Endothelial cell of umbilical vein (primary cell): ENCODE measurements around the gene GRIA3. TPM values are rescaled to one million over a fixed set of nuclear protein-coding genes. Genes with fewer than 3 reads are reported as not detected.

Experiments
- BruUV-seq: library from RNA; stranded (reverse); fragments of 400-500 nt; replicated peaks from 2 replicates; lab custom pipeline; 2021; lab: Mats Ljungman, UMichigan
- CTCF ChIA-PET: fragments of 300-600, 350-600 bp; sonication (Branson Sonifier 250); formaldehyde crosslinking; loops from one replicate; lab custom pipeline; 2021; ENCODE audit warnings: antibody characterized with exemption, inconsistent platforms; lab: Charles Lee
- POLR2A ChIA-PET: fragments of 300-600, 350-600 bp; sonication (Branson Sonifier 250); formaldehyde crosslinking; loops from one replicate; lab custom pipeline; 2021; ENCODE audit warnings: antibody characterized with exemption, inconsistent platforms; lab: Charles Lee
- DNase-seq: peaks from one replicate; pipeline ENCODE4 v3.0.0-alpha.2; 2011; ENCODE audit warnings: low read depth, low spot score
- FAIRE-seq: peaks from 2 replicates; lab custom pipeline; 2011; peaks lifted over from hg19 to GRCh38; lab: Jason Lieb, UNC
- H2AFZ ChIP-seq: 2 replicates; pipeline ENCODE4 v1.6.0; 2012; ENCODE audit warnings: low read depth, low read length, control low read depth, inconsistent platforms
- H3K27ac ChIP-seq: 2 replicates; pipeline ENCODE4 v1.5.1; 2011; ENCODE audit warnings: low read depth, mild to moderate bottlenecking, control low read depth, low read length, moderate library complexity; ENCODE audit not compliant: insufficient read depth
- H3K27me3 ChIP-seq, 2 experiments: 2 replicates each; pipeline versions ENCODE4 v1.6.0 to v1.6.1; 2011; ENCODE audit warnings: low read length in 2 of 2, mixed read lengths in 1 of 2; ENCODE audit not compliant: control insufficient read depth in 2 of 2, insufficient read depth in 2 of 2
- H3K36me3 ChIP-seq, 2 experiments: 2 replicates in 1 of 2; 3 replicates in 1 of 2; pipeline ENCODE4 v1.5.1; 2011; ENCODE audit warnings: low read length in 2 of 2, mild to moderate bottlenecking in 1 of 2, moderate library complexity in 1 of 2; ENCODE audit not compliant: control insufficient read depth in 2 of 2, insufficient read depth in 2 of 2; ENCODE audit errors: extremely low read depth in 1 of 2
- H3K4me1 ChIP-seq: 3 replicates; pipeline ENCODE4 v1.5.1; 2011; ENCODE audit warnings: mild to moderate bottlenecking, low read length; ENCODE audit not compliant: control insufficient read depth, insufficient read depth; ENCODE audit errors: extremely low read depth
- H3K4me2 ChIP-seq: 2 replicates; pipeline ENCODE4 v1.6.1; 2011; ENCODE audit warnings: low read length, control low read depth, mixed read lengths; ENCODE audit not compliant: insufficient read depth
- H3K4me3 ChIP-seq, 3 experiments: fragments of 200-600 bp in 1 of 3; sonication (generic), shearing (Covaris generic) in 1 of 3; replicated peaks in 1 of 3; 2 replicates each; pipeline ENCODE4 v1.5.1; 2011 to 2016; ENCODE audit warnings: control low read depth in 3 of 3, low read length in 3 of 3, mild to moderate bottlenecking in 2 of 3, inconsistent platforms in 1 of 3, low read depth in 1 of 3, moderate library complexity in 1 of 3; ENCODE audit not compliant: insufficient read depth in 1 of 3
- H3K79me2 ChIP-seq: 2 replicates; pipeline ENCODE4 v1.6.0; 2012; ENCODE audit warnings: low read length, inconsistent platforms; ENCODE audit not compliant: control insufficient read depth, insufficient read depth
- H3K9ac ChIP-seq: replicated peaks from 2 replicates; pipeline ENCODE3; 2011; ENCODE audit warnings: low read length, control low read depth; ENCODE audit not compliant: insufficient read depth; ENCODE audit errors: extremely low read depth
- H3K9me1 ChIP-seq: replicated peaks from 3 replicates; pipeline ENCODE4 v1.6.0; 2011; ENCODE audit warnings: mild to moderate bottlenecking, low read length; ENCODE audit not compliant: control insufficient read depth, insufficient read depth; ENCODE audit errors: extremely low read depth
- H3K9me3 ChIP-seq: replicated peaks from 2 replicates; pipeline ENCODE4 v1.5.1; 2012; ENCODE audit warnings: low read length, inconsistent platforms; ENCODE audit not compliant: control insufficient read depth, insufficient read depth
- H4K20me1 ChIP-seq: replicated peaks from 2 replicates; pipeline ENCODE3; 2011; ENCODE audit warnings: mild to moderate bottlenecking, low read length; ENCODE audit not compliant: control insufficient read depth, insufficient read depth; ENCODE audit errors: extremely low read depth
- EZH2 ChIP-seq: IDR thresholded peaks from 2 replicates; pipeline ENCODE4 v1.6.1; 2012; ENCODE audit warnings: borderline replicate concordance, low read depth, mild to moderate bottlenecking, moderate library complexity, low read length, inconsistent platforms; ENCODE audit not compliant: severe bottlenecking
- FOS ChIP-seq: IDR thresholded peaks from 2 replicates; pipeline ENCODE4 v1.6.1; 2011; ENCODE audit warnings: mild to moderate bottlenecking, low read length, moderate library complexity, borderline replicate concordance; ENCODE audit not compliant: insufficient read depth
- GATA2 ChIP-seq: IDR thresholded peaks from 2 replicates; pipeline ENCODE4 v1.7.0; 2011; ENCODE audit warnings: low read depth, mild to moderate bottlenecking, moderate library complexity, mixed read lengths, low read length; ENCODE audit not compliant: insufficient read length, insufficient read depth
- JUN ChIP-seq: IDR thresholded peaks from 2 replicates; pipeline ENCODE4 v1.6.1; 2011; ENCODE audit warnings: borderline replicate concordance, low read depth; ENCODE audit not compliant: insufficient read length, insufficient read depth
- MAX ChIP-seq: IDR thresholded peaks from 2 replicates; pipeline ENCODE4 v1.6.1; 2011; ENCODE audit not compliant: insufficient read depth, insufficient read length
- MYC ChIP-seq: IDR thresholded peaks from one replicate; pipeline ENCODE4 v1.6.1; 2011; ENCODE audit warnings: mild to moderate bottlenecking, low read depth, low read length
- POLR2A ChIP-seq: IDR thresholded peaks from 2 replicates; pipeline ENCODE4 v1.6.1; 2012; ENCODE audit warnings: low read depth, mild to moderate bottlenecking, control low read depth, low read length
- POLR2AphosphoS5 ChIP-seq: IDR thresholded peaks from 2 replicates; pipeline ENCODE4 v1.6.1; 2012; ENCODE audit warnings: low read depth, mild to moderate bottlenecking, control low read depth, low read length, moderate library complexity; ENCODE audit not compliant: insufficient read depth
- dilution Hi-C: fragments of 300-500 bp; cut with MboI; formaldehyde crosslinking; loops from one replicate; pipeline ENCODE4 v1.15.0; 2019; ENCODE audit warnings: low sequenced_read_pairs; ENCODE audit not compliant: extremely low pct_ligation_motif_present
- intact Hi-C: fragments of 100-400 bp; cut with micrococcal nuclease; formaldehyde crosslinking; loops from one replicate; pipeline ENCODE4 v1.10.0; 2022
- polyA plus RNA-seq, 4 experiments: library from polyadenylated mRNA; depleted of rRNA in 3 of 4; stranded (reverse) in 3 of 4; unstranded in 1 of 4; fragments of >200 nt; gene quantifications; 2 replicates each; pipeline versions ENCODE4 v1.2.1 to v1.2.3, GENCODE V29; 2011 to 2012; ENCODE audit warnings: missing spikeins in 1 of 4
- total RNA-seq: library from RNA; stranded (reverse); gene quantifications from 2 replicates; pipeline ENCODE4 v1.2.3, GENCODE V29; 2021
- TF ChIP-seq, protein P1 (sequence below), 2 donors: IDR thresholded peaks; 1 replicate in 1 of 2; 2 replicates in 1 of 2; pipeline ENCODE4 v1.5.1; 2011; ENCODE audit warnings: low read length in 2 of 2, mild to moderate bottlenecking in 2 of 2, moderate library complexity in 2 of 2, control low read depth in 1 of 2, inconsistent platforms in 1 of 2, low read depth in 1 of 2; ENCODE audit not compliant: insufficient read depth in 1 of 2; ENCODE audit errors: extremely low read depth in 1 of 2

Gene GRIA3
- total and polyA plus RNA-seq, 2 donors (not counting 3 experiments of a cell fraction or from before 2014, with no cell fraction given): not detected

- no peak overlapping the region for H2AFZ ChIP-seq
- H4K20me1 ChIP-seq: no peaks in the 10 kb centered on the region
- TF ChIP-seq GATA2: no peak
- TF ChIP-seq EZH2: no peak
- TF ChIP-seq POLR2AphosphoS5: no peak
- TF ChIP-seq FOS: no peak
- TF ChIP-seq POLR2A: no peak
- TF ChIP-seq MAX: no peak
- no peak for TF ChIP-seq JUN
- TF ChIP-seq MYC: no peak
- H3K9ac ChIP-seq: no peak overlapping the region
- H3K9me1 ChIP-seq: no peaks in the 10 kb centered on the region
- FAIRE-seq (no peak), DNase-seq (no peak)
- no TSS peak for BruUV-seq
- H3K27me3 ChIP-seq: no peaks in the 10 kb centered on the region
- dilution Hi-C loops (no loop called here), intact Hi-C loops (no loop called here)
- no peaks in the 10 kb centered on the region for H3K9me3 ChIP-seq
- H3K36me3 ChIP-seq: no peaks in the 10 kb centered on the region
- no peak overlapping the region for H3K27ac ChIP-seq
- no peak overlapping the region for H3K4me3 ChIP-seq
- H3K4me2 ChIP-seq: no peak overlapping the region
- no peaks in the 10 kb centered on the region for H3K4me1 ChIP-seq
- no peaks in the 10 kb centered on the region for H3K79me2 ChIP-seq
- ChIA-PET POLR2A (no interaction called here), CTCF (no interaction called here)
Measured at GRCh38 chrX:123193101-123193500, 9.0 kb downstream of the GRIA3 start.

- no peaks in the 10 kb centered on the region for H3K9me3 ChIP-seq
- POLR2A ChIA-PET: no interaction called here
- no peaks in the 10 kb centered on the region for H3K27me3 ChIP-seq
- no peaks in the 10 kb centered on the region for H3K36me3 ChIP-seq
- H3K4me3 ChIP-seq: no peak overlapping the region
- no peak overlapping the region for H3K27ac ChIP-seq
- dilution Hi-C loops (no loop called here), intact Hi-C loops (no loop called here)
- H3K79me2 ChIP-seq: no peaks in the 10 kb centered on the region
- H3K4me2 ChIP-seq: no peak overlapping the region
- BruUV-seq: no TSS peak
- TF ChIP-seq POLR2AphosphoS5: no peak
- no peak for TF ChIP-seq MYC
- TF ChIP-seq, protein P1, sequence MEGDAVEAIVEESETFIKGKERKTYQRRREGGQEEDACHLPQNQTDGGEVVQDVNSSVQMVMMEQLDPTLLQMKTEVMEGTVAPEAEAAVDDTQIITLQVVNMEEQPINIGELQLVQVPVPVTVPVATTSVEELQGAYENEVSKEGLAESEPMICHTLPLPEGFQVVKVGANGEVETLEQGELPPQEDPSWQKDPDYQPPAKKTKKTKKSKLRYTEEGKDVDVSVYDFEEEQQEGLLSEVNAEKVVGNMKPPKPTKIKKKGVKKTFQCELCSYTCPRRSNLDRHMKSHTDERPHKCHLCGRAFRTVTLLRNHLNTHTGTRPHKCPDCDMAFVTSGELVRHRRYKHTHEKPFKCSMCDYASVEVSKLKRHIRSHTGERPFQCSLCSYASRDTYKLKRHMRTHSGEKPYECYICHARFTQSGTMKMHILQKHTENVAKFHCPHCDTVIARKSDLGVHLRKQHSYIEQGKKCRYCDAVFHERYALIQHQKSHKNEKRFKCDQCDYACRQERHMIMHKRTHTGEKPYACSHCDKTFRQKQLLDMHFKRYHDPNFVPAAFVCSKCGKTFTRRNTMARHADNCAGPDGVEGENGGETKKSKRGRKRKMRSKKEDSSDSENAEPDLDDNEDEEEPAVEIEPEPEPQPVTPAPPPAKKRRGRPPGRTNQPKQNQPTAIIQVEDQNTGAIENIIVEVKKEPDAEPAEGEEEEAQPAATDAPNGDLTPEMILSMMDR (IDR thresholded peaks at IDR 0.05; ENCODE audit: extremely low read depth in 1 of 2, insufficient read depth in 1 of 2, low read depth in 1 of 2, low read length in 2 of 2): no peak
- TF ChIP-seq FOS: no peak
- TF ChIP-seq POLR2A: no peak
- TF ChIP-seq GATA2: no peak
- H3K9ac ChIP-seq: no peak overlapping the region
- DNase-seq (no peak), FAIRE-seq (no peak)
- H2AFZ ChIP-seq: no peak overlapping the region
- no peaks in the 10 kb centered on the region for H3K4me1 ChIP-seq
- H4K20me1 ChIP-seq: no peaks in the 10 kb centered on the region
- no peaks in the 10 kb centered on the region for H3K9me1 ChIP-seq
- CTCF ChIA-PET: no interaction called here
Measured at GRCh38 chrX:123199338-123199737, 15.3 kb downstream of the GRIA3 start.
